H1 (cell line): ENCODE results near the gene MRPL36.

Experiments used
- CEBPB ChIP-seq: IDR thresholded peaks from 2 replicates; pipeline ENCODE4 v1.6.1; 2012; ENCODE audit warnings: low read depth, low read length
- CTCF ChIP-seq, 3 experiments: IDR thresholded peaks; 1 replicate in 2 of 3; 2 replicates in 1 of 3; pipeline versions ENCODE4 v1.5.1 to v1.6.1; 2011; ENCODE audit warnings: low read length in 3 of 3, mild to moderate bottlenecking in 3 of 3, inconsistent platforms in 2 of 3, low read depth in 1 of 3, moderate library complexity in 1 of 3; ENCODE audit not compliant: insufficient read depth in 1 of 3; ENCODE audit errors: control extremely low read depth in 1 of 3
- EZH2 ChIP-seq: fragments of 200-600 bp; sonication (generic); IDR thresholded peaks from 2 replicates; pipeline ENCODE4 v1.7.1; 2012; ENCODE audit warnings: low read depth, mild to moderate bottlenecking, moderate library complexity, low read length, inconsistent platforms; ENCODE audit not compliant: severe bottlenecking
- POLR2A ChIP-seq, 2 experiments: IDR thresholded peaks; 1 replicate in 1 of 2; 2 replicates in 1 of 2; pipeline ENCODE4 v1.6.1; 2011; ENCODE audit warnings: low read depth in 2 of 2, low read length in 2 of 2, mild to moderate bottlenecking in 2 of 2; ENCODE audit errors: control extremely low read depth in 1 of 2
- TAF7 ChIP-seq: optimal IDR thresholded peaks from 2 replicates; pipeline ENCODE3; 2011; ENCODE audit warnings: low read depth, mild to moderate bottlenecking, inconsistent platforms, low read length, moderate library complexity, borderline replicate concordance

- no peak for TF ChIP-seq POLR2A (IDR thresholded peaks at IDR 0.05; ENCODE audit: control extremely low read depth in 1 of 2, low read depth in 2 of 2, low read length in 2 of 2)
- no peak for TF ChIP-seq EZH2
- TF ChIP-seq CTCF (IDR thresholded peaks at IDR 0.05; ENCODE audit: control extremely low read depth in 1 of 3, insufficient read depth in 1 of 3, low read depth in 1 of 3, low read length in 3 of 3) = no peak
- no peak for TF ChIP-seq TAF7
- TF ChIP-seq CEBPB = no peak
Measured at GRCh38 chr5:1782385-1783215, 17.0 kb downstream of the MRPL36 start.
